Left ventricle myocardium inferior (tissue), 1 donor: ENCODE results near the gene MRPL46. TPM values are rescaled to one million over a fixed set of nuclear protein-coding genes. Genes with fewer than 3 reads are reported as not detected.

Experiments
- DNase-seq: peaks from one replicate; pipeline ENCODE4 v3.0.0-alpha.2; 2020
- H3K27ac ChIP-seq: fragments of 200-600 bp; replicated peaks from 2 replicates; pipeline ENCODE4 v1.8.0; 2021
- H3K27me3 ChIP-seq: fragments of 200-600 bp; 2 replicates; pipeline ENCODE4 v1.8.0; 2021; ENCODE audit warnings: low read depth
- H3K36me3 ChIP-seq: fragments of 200-600 bp; 2 replicates; pipeline ENCODE4 v1.8.0; 2021
- H3K4me1 ChIP-seq: fragments of 200-600 bp; 2 replicates; pipeline ENCODE4 v1.8.0; 2021
- H3K4me3 ChIP-seq: fragments of 200-600 bp; 2 replicates; pipeline ENCODE4 v1.8.0; 2021; ENCODE audit warnings: mild to moderate bottlenecking, moderate library complexity
- H3K9me3 ChIP-seq: fragments of 200-600 bp; replicated peaks from 2 replicates; pipeline ENCODE4 v1.8.0; 2021
- CTCF ChIP-seq: fragments of 200-600 bp; IDR thresholded peaks from 2 replicates; pipeline ENCODE4 v1.8.0; 2021; ENCODE audit warnings: antibody characterized with exemption, mild to moderate bottlenecking, borderline replicate concordance
- intact Hi-C: fragments of 100-400 bp; cut with micrococcal nuclease; formaldehyde crosslinking; loops from one replicate; pipeline ENCODE4 v1.11.0; 2022
- total RNA-seq: library from RNA; stranded (reverse); fragmentation: NEBNext Ultra II Directional; extraction: Animal tissue kit (Norgen Biotek cat#: 25700); gene quantifications from one replicate; pipeline ENCODE4 v1.2.1, GENCODE V29; 2021
- donor health status: DM: no; HTN: yes; CAD: no; lungs with severe emphysema.

Gene MRPL46
- total RNA-seq, 1 donor from 2014 or later, result 80.8 TPM

GRCh38 chr15:88430051-88430450 is 37.1 kb downstream of the MRPL46 start:
- no peak for DNase-seq
- Histone ChIP-seq H3K4me1 (no peaks in the 10 kb centered on the region), H3K4me3 (no peak overlapping the region), H3K9me3 (no peaks in the 10 kb centered on the region), H3K27ac (no peak overlapping the region), H3K27me3 (peaks cover 34% of the 10 kb centered on the region), H3K36me3 (no peaks in the 10 kb centered on the region)
- intact Hi-C loops, result no loop called here
- no peak for TF ChIP-seq CTCF

- DNase-seq, result no peak
- Histone ChIP-seq H3K4me1 (no peaks in the 10 kb centered on the region), H3K9me3 (no peaks in the 10 kb centered on the region), H3K4me3 (no peak overlapping the region), H3K36me3 (no peaks in the 10 kb centered on the region), H3K27ac (no peak overlapping the region), H3K27me3 (peaks cover 33% of the 10 kb centered on the region)
- no peak for TF ChIP-seq CTCF
- intact Hi-C loops, result no loop called here
These were observed 38.2 kb downstream of the MRPL46 start for GRCh38 chr15:88428805-88429605.

- intact Hi-C loops, result no loop called here
- no peaks in the 10 kb centered on the region for H3K9me3 ChIP-seq
- H3K27ac ChIP-seq, result no peak overlapping the region
- no peak overlapping the region for H3K4me3 ChIP-seq
- no peaks in the 10 kb centered on the region for H3K4me1 ChIP-seq
- no peak for DNase-seq
- H3K27me3 ChIP-seq, result peaks cover 28% of the 10 kb centered on the region
- TF ChIP-seq CTCF, result no peak
- H3K36me3 ChIP-seq, result no peaks in the 10 kb centered on the region
These were observed 39.1 kb downstream of the MRPL46 start for GRCh38 chr15:88428053-88428452.

- H3K27ac ChIP-seq, result no peak overlapping the region
- H3K36me3 ChIP-seq, result no peaks in the 10 kb centered on the region
- intact Hi-C loops, result no loop called here
- H3K9me3 ChIP-seq, result no peaks in the 10 kb centered on the region
- no peak overlapping the region for H3K4me3 ChIP-seq
- TF ChIP-seq CTCF, result no peak
- no peak for DNase-seq
- no peaks in the 10 kb centered on the region for H3K4me1 ChIP-seq
- H3K27me3 ChIP-seq, result peaks cover 13% of the 10 kb centered on the region
These were observed 40.9 kb downstream of the MRPL46 start for GRCh38 chr15:88426304-88426703.

GRCh38 chr15:88423331-88423730 is 43.9 kb downstream of the MRPL46 start:
- no peak for TF ChIP-seq CTCF
- intact Hi-C loops, result no loop called here
- Histone ChIP-seq H3K36me3 (no peaks in the 10 kb centered on the region), H3K27me3 (peaks cover 8% of the 10 kb centered on the region), H3K27ac (no peak overlapping the region), H3K4me3 (no peak overlapping the region), H3K4me1 (no peaks in the 10 kb centered on the region), H3K9me3 (no peaks in the 10 kb centered on the region)
- no peak for DNase-seq
